GM12865 (cell line): ENCODE data around the gene ASCL1.

ENCODE experiments used
- DNase-seq: peaks from one replicate; pipeline ENCODE4 v3.0.0; 2010; ENCODE audit warnings: low read depth
- H3K4me3 ChIP-seq: 2 replicates; pipeline ENCODE4 v1.5.1; 2011; ENCODE audit warnings: mild to moderate bottlenecking, low read depth, low read length, control low read depth
- TF ChIP-seq, protein P1 (sequence below): IDR thresholded peaks from 2 replicates; pipeline ENCODE4 v1.5.1; 2011; ENCODE audit warnings: low read length, control low read depth, low read depth, inconsistent platforms; ENCODE audit not compliant: insufficient read depth; ENCODE audit errors: missing control alignments

The ASCL1 gene

DNA sequence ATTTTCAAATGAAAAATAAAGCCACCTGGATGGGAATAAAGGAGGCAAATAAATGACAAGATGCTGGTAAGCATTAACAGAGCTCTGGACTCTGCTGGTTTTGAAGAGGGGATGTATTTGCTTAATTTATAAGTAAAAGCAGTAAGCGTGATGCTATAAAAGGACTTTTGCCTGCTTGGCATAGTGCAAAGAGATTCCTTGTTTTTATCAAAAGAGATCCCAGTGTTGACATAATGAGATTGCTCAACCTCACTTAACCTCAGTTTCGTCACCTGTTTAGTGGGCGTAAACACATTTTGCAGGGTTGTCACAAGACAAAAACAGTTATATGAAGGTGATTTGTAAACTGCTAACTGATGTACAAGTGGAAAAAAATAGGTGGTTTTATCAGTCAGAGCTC, 13.8 kb downstream of the ASCL1 start:
- TF ChIP-seq, protein P1, sequence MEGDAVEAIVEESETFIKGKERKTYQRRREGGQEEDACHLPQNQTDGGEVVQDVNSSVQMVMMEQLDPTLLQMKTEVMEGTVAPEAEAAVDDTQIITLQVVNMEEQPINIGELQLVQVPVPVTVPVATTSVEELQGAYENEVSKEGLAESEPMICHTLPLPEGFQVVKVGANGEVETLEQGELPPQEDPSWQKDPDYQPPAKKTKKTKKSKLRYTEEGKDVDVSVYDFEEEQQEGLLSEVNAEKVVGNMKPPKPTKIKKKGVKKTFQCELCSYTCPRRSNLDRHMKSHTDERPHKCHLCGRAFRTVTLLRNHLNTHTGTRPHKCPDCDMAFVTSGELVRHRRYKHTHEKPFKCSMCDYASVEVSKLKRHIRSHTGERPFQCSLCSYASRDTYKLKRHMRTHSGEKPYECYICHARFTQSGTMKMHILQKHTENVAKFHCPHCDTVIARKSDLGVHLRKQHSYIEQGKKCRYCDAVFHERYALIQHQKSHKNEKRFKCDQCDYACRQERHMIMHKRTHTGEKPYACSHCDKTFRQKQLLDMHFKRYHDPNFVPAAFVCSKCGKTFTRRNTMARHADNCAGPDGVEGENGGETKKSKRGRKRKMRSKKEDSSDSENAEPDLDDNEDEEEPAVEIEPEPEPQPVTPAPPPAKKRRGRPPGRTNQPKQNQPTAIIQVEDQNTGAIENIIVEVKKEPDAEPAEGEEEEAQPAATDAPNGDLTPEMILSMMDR = no peak
- DNase-seq = no peak
- H3K4me3 ChIP-seq = no peak overlapping the region

DNA sequence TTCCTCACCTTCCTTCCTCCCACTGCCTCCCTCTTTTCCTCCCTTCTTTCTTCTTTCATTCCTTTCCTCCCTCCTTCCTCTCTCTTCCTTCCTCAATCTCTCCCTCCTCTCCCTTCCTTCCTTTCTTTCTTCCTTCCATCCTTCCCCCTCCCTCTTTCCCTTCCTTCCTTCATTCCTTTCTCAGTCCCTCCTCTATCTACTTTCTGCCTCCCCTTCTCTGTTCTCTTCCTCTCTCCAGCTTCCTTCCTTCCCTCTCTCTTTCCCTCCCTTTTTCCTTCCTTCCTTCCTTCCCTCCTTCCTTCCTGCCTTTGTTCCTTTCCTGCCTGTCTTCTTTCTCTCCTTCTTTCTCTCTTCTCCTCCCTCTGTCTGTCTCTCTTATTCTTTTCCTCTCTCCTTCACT, 16.1 kb downstream of the ASCL1 start:
- no peak overlapping the region for H3K4me3 ChIP-seq
- no peak for DNase-seq
- TF ChIP-seq, protein P1 = no peak

DNA sequence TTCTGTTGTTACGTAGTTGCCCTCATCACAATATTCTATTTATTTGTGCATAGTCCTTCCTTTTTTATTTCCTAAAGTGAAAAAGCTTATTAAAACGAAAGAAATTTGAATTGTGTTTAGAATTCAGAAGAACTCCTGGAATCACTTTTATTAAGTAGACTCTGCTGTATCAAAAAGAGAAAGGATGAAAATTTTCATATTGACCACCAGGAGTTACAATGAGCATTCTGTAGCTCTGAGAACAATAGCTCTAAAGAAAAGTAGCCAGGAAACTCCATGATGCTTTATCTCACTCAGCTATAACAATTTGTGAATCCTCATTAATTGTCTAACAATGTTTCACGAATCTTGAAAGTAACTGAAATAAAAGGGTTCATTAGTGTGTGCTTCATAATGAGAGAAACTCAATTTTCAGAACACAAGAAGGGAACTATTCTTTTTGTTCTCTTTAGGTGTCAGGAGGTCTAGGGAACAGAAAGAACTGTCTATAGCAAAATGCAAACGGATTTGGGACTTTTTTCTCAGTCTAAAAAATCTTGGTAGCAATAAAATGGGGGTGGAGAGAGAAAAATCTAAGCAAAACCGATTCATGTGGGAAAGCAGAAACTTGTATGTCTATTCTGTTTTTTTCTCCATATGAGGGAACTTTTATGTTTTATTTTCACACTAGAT, 19.3 kb downstream of the ASCL1 start:
- TF ChIP-seq, protein P1 = no peak
- no peak for DNase-seq
- H3K4me3 ChIP-seq = no peak overlapping the region

DNA sequence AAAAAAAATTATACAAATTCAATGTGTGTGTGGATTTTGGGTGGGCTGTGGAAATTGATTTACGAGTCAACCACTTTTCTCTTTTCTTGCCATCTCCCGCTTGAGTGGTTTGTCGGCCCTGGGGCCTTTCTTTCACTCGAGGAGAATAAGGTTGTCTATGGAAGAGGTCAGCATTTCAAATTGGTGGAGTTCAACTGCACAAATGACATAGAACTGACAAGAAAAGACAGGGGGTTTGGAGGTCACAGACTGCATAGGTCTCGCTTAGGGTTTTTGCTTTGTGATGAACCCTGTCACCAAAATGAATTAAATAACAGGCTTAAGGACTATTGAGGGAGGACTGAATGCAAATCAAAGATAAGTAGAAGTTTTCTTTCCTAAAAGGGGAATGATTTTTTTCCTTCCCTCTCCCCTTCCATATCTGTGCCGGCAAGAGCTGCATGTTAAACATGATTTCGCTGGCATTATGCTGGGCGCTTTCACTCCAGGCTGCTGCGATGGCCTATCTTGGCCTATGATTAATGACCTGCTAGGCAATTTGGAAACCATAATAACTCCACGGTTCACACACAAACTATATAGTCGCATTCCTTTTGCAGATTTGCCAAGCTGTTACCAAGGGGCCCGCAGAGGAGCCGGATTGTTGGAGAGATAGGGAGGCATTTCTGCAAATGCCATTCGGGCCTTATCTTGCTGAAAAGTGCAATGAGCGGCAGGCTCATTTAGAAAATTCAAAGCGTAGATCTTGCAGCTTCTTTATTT, 20.7 kb downstream of the ASCL1 start:
- no peak for DNase-seq
- no peak overlapping the region for H3K4me3 ChIP-seq
- TF ChIP-seq, protein P1 = no peak

DNA sequence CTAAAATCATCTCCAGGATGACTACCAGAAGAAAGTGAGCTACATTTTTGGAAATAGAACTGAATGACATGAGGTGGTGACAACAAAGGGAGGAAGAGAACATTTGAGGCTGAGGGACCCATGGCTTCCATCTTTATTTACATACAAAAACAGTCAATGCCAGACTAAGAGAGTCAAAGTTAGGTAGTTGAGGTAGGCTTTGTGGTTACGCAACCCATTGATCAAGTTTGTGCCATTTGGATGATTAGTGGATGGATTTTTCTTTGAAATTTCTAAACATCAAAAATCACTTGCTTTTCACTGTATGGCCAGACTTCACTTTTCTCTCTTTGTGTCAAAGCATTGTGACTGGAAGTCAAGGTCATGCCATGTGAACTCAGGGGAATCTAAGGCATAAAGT, 22.9 kb downstream of the ASCL1 start:
- no peak for DNase-seq
- TF ChIP-seq, protein P1 = no peak
- H3K4me3 ChIP-seq = no peak overlapping the region

DNA sequence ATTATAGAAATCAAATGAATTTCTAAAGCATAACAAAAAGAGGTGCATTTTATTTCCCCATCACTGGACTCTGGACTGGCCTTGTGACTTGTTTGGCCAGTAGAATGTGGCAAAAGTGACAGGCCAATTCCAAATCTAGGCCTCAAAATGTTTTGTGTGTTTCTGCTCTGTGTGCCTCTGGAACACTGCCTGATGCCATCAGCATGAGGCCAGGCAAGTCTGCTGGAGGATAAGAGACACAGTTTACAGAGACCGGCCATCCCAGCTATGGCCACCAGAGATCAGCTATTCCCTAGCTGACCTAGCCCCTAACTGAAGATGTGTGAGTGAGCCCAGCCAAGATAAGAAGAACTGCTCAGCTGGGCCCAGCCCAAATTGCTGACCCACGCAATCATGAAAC, 32.9 kb downstream of the ASCL1 start:
- H3K4me3 ChIP-seq = no peak overlapping the region
- no peak for DNase-seq
- TF ChIP-seq, protein P1 = peak; percentile 2
